Stimulated activated CD8-positive, alpha-beta memory T cell treated with anti-CD3 and anti-CD28 coated beads, Interleukin-4, amount 100 ng/mL, for 4 hours (primary cell): Measurements from ENCODE around the gene KRT36.

Experiments
- DNase-seq, 2 donors: peaks; one replicate each; pipeline ENCODE4 v3.0.0-alpha.2; 2020; ENCODE audit warnings: low read depth in 2 of 2, low spot score in 1 of 2

KRT36 gene

DNA sequence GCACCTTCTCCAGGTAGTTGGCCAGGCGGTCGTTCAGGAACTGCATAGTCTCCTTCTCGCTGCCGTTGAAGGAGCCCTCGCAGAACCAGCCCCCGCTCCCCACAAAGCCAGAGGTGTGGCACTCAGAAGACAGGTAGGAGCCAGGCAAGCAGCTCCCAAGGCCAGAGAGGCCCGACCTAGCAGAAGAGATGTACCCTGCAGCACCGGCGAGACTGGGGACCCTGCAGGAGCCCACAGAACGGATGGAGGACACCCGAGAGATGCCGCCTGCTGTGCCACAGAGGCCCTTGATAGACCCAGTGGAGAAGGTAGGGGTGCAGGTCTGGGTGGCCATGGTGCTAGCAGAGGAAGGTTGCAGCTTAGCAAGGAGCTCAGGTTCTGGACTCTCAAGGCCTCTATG is at the start of gene KRT36:
Gene KRT36 (minus strand): TSS at position 380 of the 400 bp plus-strand sequence. CDS start 46 bp downstream, at position 334.
- no peak for DNase-seq

DNA sequence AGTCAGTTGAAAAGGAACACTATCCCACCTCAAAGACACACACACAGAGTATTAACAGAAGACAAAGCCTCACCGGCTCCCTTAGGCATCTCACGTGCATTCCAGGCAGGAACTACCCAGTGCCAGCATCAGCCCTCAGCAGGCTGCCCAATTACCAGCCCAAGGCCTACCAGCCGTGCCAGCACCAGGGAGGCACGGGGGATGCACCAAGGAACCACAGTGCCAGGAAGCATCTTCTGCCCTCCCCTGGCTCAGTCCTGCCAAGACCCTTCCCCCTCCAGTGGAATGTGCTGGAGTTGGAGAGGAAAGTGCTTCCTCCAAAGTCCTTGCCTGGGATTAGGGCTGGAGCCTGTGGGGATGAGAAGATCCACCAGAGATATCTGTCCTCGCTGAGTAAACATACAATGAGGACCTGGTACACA is 49.4 kb upstream of the KRT36 start:
- DNase-seq, result no peak

DNA sequence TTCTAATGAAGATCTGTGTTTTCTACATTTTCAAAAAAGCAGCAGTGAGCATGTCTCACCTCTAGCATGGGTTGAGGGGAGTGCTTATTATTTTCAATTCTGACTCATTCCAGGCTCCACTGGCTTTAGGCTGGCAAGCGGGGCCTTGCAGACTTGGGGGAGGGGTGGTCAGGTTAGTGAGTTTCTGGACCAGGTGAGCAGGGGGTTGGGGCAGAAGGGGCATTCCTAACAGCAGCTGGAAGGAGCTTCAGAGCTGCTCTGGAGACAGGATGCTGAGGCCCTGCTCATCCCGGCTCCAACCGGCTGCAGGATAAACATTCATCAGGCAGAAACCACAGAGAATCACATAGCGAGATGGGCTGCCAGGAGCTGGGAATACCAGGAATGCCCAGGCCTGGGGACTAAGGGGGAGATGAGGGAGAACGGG is 48.9 kb upstream of the KRT36 start:
- DNase-seq, result no peak

DNA sequence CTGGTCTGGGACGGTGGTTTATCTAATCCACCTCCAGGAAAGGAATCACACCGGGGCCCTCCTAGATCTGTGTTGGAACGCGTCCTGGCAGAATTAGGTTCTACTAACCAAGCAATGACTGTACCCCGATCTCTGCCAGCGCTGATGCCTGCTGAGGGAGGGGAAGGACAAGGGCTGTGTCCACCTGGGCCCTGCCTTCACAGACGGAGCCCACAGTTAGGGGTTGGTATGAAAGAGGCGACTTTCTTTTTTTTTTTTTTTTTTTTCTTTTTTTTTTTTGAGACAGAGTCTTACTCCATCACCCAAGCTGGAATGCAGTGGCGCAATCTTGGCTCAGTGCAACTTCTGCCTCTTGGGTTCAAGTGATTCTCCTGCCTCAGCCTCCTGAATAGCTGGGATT is 48.3 kb upstream of the KRT36 start:
- DNase-seq, result no peak

DNA sequence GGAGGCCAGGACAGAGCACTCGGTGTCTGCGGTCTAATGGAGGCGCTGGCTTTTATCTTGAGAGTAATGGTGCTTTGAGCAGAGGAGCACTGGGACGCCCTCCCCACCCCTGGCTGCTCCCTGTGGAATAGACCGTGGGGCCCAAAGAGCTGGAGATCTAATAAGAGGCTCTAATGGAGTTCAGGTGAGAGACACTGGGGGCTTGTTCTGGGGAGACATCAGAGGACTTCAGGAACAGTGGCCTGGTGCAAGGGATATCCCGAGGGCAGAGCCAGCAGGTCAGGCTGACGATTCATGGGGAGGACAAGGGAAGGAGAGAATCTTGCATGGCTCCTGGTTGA is 47.9 kb upstream of the KRT36 start:
- DNase-seq, result no peak

DNA sequence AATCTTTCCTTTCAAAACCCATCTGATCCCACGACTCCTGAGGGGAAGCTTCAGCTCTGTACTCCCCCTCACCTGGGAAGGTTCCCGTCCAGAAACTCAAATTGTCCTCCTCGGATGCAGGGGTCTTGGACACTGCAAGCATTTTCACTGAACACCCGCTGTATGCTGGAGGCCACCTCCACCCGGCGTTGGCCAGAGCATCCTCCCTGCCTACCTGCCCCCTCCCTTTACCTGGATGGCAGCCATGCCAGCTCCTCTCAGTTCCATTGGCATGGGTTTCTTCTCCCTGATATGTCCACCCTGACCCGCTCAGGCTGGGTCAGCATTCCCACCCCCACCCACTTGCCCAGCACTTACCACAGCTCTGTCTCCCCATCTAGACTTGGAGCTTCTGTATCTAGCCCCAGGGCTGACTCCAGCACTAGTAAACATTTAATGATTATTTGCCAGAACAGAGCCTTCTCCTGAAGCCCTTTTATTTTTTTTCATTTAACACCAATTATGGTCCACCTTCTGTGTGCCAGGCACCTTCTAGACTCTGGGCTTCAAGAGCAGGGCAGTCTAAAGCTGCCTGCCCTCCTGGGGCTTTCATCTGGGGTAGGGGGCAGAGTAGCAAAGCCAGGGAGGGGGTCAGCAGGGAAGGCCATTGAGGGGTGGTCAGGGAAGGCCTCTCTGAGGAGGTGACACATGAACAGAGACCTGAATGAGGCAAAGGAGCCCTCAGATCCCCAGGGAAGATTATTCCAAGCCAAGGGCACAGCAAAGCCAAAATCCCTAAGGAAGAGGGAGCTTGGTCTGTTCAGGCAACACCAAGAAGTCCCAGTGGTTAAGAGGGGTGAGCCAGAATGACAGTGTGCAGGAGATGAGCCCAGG is 47.3 kb upstream of the KRT36 start:
- DNase-seq, result no peak

DNA sequence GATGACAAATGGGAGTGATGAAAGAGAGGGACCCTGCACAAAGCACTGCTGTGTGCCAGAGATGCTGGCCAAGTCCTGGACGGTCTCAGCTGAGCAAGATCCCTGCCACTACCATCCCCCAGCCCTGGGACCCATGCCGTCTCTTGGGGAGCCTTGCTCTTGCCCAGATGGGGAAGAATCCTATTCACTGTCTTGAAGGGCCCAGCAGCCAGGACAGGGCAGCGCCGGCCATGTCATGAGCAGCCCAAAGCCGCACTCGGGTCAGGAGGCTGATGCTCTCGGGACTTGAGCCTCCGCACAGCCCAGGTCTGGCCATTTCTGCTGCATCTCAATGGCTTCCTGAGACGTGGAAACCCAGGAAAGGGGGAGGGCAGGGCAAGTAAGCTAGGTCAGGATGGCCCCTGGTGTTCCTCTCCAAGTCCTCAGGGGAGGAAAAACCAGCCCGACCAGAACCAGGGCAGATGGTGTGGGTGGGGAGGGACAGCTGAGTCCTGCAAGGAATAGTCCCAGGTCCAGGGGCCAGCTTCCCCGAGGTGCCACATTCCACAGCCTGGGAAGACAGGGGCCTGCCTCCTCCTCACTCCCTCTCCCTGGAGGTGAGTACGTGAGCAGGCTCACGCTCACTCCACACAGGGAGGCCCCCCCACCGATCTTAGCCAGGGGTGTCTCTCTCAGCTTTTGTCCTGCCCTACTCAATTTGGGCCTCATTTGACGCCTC is 46.2 kb upstream of the KRT36 start:
- DNase-seq, result no peak

DNA sequence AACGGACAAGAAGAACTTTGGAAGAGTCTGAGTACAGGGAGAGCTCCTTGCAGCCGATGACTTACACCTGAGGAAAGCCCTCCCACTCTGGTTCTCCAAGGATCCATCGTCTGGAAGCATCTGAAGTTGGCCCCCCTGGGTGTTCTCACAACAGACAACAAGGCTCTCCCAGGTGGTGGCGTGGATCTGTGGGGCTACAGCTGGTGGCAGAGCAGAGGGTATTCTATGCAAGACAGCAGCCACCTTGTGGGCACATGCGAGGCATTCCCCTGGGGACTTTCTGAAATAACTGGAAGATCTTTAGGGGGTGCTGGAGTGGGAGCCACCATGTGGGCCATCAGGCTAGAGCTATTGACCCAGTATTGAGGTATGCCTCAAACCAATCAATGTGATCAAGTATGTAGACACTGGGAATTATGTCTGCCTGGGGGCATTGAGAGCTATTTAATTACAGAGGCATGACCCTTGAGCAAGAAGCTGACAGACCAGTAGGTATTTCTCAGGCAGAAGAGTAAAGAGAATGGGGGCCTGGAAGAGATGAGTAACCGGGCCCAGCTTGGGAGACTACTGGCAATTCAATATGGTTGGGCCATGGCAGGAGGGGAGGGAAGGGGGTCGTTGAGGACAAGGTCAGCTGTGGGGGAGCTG is 45.3 kb upstream of the KRT36 start:
- no peak for DNase-seq

DNA sequence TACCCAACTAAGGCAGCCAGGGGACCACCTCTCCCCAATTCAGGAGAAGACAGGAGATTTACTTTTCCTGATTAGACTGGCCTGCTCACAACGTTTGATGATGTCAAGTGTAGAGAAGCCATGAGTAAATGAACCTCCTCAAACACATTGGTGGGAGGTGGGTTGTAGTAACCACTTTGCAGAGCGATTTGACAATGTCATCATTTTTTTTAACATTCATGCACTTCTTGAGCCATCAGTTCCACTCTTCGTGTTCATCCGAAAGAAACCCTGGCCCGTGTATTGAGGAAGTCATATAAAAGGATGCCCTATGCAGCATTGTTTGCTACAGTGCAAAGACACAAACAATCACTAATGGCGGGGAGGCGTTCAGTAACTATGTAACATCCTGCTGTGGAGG is 43.9 kb upstream of the KRT36 start:
- no peak for DNase-seq

DNA sequence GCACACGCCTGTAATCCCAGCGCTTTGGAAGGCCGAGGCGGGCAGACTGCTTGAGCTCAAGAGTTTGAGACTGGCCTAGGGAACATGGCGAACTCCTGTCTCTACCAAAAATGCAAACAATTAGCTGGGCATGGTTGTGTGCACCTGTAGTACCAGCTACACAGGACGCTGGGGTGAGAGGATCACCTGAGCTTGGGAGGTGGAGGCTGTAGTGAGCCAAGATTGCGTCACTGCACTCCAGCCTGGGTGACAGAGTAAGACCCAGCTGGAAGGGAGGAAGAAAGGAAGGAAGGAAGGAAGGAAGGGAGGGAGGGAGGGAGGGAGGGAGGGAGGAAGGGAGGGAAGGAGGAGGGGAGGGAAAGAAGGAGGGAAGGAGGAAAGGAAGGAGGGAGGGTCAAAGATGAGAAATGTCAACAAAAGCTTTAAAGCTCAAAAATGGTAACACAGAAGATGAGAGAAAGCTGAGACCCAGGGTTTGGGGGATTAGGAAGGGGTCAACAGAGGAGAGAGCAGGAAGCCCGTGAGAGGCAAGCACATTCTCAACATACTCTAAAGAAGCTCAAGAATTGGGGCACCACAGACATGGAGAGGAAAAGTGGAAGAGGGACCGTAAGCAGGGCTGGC is 43.3 kb upstream of the KRT36 start:
- no peak for DNase-seq

DNA sequence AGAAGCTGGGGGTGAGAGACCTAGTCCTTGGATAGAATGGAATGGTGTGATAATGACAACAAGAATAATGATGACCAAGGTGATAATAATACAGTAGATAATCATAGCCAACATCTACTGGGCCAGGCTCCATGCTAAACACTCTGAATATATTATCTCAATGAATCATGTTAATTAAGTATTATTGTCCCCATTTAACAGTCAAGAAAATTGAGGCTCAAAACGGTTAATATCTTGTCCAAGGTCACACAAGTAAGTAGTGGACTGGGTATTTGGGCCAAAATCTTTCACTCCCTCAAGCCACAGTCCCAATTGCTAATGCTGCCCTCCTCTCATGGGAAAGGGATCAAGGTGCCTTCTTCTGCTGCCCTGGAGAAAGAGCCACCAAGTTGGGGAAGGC is 42.3 kb upstream of the KRT36 start:
- no peak for DNase-seq

DNA sequence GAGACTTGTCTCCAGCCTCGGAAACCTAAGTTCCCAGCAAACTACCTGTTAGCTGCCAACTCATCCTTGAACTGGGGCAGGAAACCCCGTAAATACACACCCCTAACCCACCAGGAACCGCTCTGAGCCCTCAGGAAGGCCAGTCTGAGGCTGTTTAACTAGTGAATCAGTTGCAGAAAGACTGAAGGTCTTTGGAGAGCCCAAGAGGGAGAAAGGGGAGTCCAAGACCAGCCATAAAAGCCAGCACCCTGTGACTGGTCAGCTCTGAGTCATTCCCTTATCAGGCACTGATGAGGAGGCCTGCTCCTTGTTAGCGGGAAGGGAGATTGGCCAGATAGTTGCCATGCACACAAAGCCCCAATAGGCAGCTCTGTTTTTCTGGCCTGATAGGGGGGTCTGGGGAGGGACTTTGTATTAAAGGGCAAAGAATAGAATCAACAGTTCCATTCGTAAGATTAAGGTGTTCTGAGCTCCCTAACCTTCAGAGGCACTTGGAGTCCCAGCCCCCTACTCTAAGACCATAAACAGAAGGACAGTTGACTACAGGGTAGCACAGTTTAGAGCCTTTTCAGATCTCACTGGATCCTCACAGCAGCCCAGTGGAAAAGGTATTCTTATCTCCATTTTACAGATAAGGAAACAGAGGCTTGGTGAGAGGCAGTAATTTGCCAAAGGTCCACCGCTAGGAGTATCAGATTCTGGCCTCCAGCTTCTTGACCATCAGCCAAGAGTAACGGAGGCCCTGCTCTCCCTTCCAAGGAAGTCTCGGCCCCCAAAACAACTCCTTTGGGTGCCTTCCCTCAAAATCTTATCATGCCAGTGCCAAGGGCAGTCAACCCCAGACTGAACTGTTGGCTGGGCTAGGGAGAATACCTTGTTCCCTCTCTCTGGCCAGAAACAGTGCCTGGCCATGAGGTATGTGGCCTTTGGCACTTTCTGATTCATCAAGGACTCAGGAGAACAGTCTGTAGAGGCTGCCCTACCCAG is 40.6 kb upstream of the KRT36 start:
- no peak for DNase-seq

DNA sequence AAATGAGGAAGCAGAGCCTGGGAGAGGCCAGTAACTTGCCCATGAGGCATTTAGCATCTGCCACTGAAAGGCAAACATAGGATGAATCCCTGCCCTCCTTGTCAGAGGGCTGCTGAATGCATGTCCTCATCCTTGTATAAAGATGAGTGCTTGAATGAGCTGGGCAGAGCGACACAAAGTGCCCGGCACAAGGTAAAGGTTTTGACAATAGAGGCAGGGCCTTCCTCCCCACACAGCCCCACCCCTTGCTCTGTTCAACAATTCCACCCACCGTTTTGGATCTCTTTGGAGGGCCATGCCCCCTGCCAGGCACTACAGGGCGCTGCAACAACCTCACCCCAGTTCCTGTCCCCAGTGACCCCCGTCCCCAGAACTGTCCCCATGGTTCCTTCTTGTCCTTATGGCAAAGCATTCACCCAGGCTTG is 39.8 kb upstream of the KRT36 start:
- no peak for DNase-seq

DNA sequence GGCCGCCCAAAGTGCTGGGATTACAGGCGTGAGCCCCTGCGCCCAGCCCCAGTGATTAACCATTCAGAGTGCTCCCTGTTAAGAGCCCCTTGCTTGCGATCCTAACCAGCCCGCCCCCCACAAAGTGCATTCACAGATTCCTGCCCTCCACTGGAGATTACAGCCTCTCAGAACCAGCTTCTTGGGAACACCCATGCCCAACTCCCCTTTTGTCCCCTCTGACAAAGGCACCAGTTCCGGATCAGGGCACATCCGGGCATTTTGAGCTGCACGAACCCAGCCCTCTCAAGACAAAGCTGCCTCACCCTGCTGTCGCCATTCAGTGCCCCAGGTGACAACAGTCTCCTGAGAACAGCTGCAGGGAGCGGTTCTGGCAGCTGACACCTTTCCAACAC is 39.2 kb upstream of the KRT36 start:
- DNase-seq, result no peak

DNA sequence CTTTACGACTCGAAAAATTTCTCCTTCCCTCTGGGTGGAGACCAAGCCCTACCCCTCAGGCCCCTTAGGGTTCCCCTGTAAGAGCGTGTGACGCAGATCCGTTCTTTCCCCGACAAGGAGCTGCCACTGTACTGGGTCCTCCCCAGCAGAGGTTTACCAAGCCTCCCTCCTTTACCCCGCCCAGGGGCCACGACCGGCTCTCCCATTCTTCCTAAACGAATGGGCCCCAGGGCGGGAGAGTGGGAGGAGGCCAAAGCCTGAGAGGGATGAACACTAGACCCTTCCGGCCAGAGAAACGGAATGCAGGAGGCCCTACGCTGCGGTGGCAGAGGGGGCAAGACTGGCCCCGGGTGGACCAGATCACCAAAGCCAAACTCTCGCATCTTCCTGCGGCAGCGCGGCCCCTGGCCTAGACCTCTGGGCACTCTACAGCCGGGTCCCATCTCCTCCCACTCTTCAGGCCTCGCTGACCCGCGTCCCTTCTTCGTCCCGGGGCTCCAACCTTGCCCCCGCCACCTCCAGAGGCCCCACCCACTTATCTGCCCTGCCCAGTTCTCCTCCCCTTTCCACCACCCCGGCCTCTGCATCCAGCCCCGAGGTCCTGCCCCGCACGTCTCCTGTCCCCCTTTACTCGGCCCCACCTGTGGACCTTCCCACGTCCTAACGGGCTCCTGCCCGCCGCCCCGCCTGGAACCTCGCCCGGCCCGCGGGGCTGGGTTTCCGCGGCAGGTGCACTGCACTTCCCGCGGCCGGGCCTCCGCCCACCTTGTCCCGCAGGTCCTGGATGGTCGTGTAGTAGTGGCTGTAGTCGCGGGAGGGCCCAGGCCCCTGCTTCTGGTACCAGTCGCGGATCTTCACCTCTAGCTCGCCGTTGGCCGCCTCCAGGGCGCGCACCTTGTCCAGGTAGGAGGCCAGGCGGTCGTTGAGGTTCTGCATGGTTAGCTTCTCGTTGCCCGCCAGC is 37.6 kb upstream of the KRT36 start:
- DNase-seq, result no peak

DNA sequence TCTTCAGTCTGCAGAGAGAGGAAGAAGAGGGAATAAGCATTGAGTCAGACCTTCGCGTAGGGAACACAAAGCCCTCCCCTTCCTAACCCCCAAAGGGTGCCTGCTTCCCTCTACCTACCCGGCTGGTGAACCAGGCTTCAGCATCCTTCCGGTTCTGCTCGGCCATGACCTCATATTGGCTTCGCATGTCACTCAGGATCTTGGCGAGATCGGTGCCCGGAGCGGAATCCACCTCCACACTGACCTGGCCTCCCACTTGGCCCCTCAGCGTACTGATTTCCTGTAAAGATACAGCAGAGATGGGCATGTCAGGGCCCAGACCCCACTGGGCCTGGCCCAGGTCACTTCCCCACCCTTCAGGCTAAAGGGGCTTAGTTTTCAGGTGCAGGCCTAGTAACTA is 34.6 kb upstream of the KRT36 start:
- DNase-seq, result no peak

DNA sequence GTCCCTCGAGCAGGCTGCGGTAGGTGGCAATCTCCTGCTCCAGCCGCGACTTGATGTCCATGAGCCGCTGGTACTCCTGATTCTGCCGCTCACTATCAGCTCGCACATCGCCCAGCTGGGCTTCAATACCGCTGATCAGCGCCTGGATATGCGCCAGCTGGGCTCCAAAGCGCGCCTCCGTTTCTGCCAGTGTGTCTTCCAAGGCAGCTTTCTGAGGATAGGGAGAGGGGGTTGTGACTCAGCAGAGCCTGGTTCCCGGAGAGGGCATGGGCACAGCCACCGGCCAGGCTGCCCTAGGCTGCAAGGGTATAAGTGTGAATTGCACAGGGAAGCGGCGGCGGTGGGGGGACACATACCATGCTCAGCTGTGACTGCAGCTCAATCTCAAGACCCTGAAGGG is 34.1 kb upstream of the KRT36 start:
- no peak for DNase-seq

DNA sequence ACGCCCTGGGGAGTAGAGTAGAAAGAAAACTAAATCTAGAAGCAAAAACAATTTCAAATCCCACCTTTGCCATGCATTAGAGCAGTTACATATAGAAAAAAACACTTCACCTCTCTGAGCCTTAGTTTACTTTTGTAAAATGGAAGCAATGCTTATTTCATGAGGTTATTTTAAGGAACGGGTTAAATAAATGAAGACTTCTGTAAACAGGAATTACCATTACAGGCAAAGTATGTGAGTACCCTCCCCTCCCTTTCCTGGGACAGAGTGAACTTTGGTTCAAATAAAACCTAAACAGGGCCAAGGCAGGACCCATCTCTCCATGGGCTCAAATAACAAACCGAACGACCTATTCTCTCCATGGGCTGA is 33.5 kb upstream of the KRT36 start:
- no peak for DNase-seq
